Endometrial microvascular endothelial cells (primary cell): Measurements from ENCODE around the gene CFDP1. TPM values are rescaled to one million over a fixed set of nuclear protein-coding genes. Genes with fewer than 3 reads are reported as not detected.

Source experiments
- in situ Hi-C: cut with HindIII; loops from 2 replicates; pipeline ENCODE4 v1.10.0; 2017; ENCODE audit warnings: low sequenced_read_pairs, low pct_unique_long_range_greater_than_20kb; ENCODE audit errors: inconsistent ontology term
- total RNA-seq: library from RNA; depleted of rRNA; stranded (reverse); fragments of >200 nt; gene quantifications from one replicate; pipeline ENCODE4 v1.2.3, GENCODE V29; 2015; ENCODE audit errors: inconsistent ontology term

The CFDP1 gene
- total RNA-seq, 1 donor from 2014 or later: 60.5 TPM

GRCh38 chr16:75311383-75311938 is 121.8 kb downstream of the CFDP1 start:
- in situ Hi-C loops: no loop called here

- in situ Hi-C loops: no loop called here
Measured at GRCh38 chr16:75310541-75310940, 122.8 kb downstream of the CFDP1 start.

GRCh38 chr16:75309899-75310430 is 123.3 kb downstream of the CFDP1 start:
- in situ Hi-C loops: loop anchor here (5.0 kb wide), 1 partner anchor 32 kb away; no protein-coding TSS in a partner anchor

GRCh38 chr16:75309156-75309555 is 124.1 kb downstream of the CFDP1 start:
- in situ Hi-C loops: loop anchor here (5.0 kb wide), 1 partner anchor 33 kb away; no protein-coding TSS in a partner anchor

- in situ Hi-C loops: loop anchor here (5.0 kb wide), 1 partner anchor 34 kb away; no protein-coding TSS in a partner anchor
Measured at GRCh38 chr16:75308011-75308410, 125.3 kb downstream of the CFDP1 start.

GRCh38 chr16:75307506-75307905 is 125.8 kb downstream of the CFDP1 start:
- in situ Hi-C loops: loop anchor here (5.0 kb wide), 1 partner anchor 35 kb away; no protein-coding TSS in a partner anchor

GRCh38 chr16:75306099-75306762 is 127.1 kb downstream of the CFDP1 start:
- in situ Hi-C loops: loop anchor here (5.0 kb wide), 1 partner anchor 36 kb away; no protein-coding TSS in a partner anchor

GRCh38 chr16:75305364-75306098 is 127.8 kb downstream of the CFDP1 start:
- in situ Hi-C loops: loop anchor here (5.0 kb wide), 1 partner anchor 37 kb away; no protein-coding TSS in a partner anchor

- in situ Hi-C loops: loop anchor here (5.0 kb wide), 1 partner anchor 38 kb away; no protein-coding TSS in a partner anchor
Measured at GRCh38 chr16:75304521-75305363, 128.6 kb downstream of the CFDP1 start.

- in situ Hi-C loops: no loop called here
Measured at GRCh38 chr16:75301804-75302203, 131.5 kb downstream of the CFDP1 start.

GRCh38 chr16:75298267-75298666 is 135.0 kb downstream of the CFDP1 start:
- in situ Hi-C loops: no loop called here

GRCh38 chr16:75296606-75297005 is 136.7 kb downstream of the CFDP1 start:
- in situ Hi-C loops: no loop called here

GRCh38 chr16:75294773-75295459 is 138.4 kb downstream of the CFDP1 start:
- in situ Hi-C loops: no loop called here

GRCh38 chr16:75293772-75294171 is 139.5 kb downstream of the CFDP1 start:
- in situ Hi-C loops: no loop called here

GRCh38 chr16:75293173-75293572 is 140.1 kb downstream of the CFDP1 start:
- in situ Hi-C loops: no loop called here

GRCh38 chr16:75292691-75293090 is 140.6 kb downstream of the CFDP1 start:
- in situ Hi-C loops: no loop called here

GRCh38 chr16:75289189-75289588 is 144.1 kb downstream of the CFDP1 start:
- in situ Hi-C loops: no loop called here

- in situ Hi-C loops: no loop called here
Measured at GRCh38 chr16:75288596-75289120, 144.6 kb downstream of the CFDP1 start.
